Measurements from ENCODE around the gene AKR1B1. TPM values are rescaled to one million over a fixed set of nuclear protein-coding genes. Genes with fewer than 3 reads are reported as not detected.
"Not testable (repeated sequence)": the region's sequence is repeated elsewhere in the genome, so short reads cannot be mapped to it uniquely, and the experiment has no call there.

AKR1B1 gene
- total RNA-seq, 4 donors from 2014 or later: 87.3 to 119 (median 95.6) TPM

DNA sequence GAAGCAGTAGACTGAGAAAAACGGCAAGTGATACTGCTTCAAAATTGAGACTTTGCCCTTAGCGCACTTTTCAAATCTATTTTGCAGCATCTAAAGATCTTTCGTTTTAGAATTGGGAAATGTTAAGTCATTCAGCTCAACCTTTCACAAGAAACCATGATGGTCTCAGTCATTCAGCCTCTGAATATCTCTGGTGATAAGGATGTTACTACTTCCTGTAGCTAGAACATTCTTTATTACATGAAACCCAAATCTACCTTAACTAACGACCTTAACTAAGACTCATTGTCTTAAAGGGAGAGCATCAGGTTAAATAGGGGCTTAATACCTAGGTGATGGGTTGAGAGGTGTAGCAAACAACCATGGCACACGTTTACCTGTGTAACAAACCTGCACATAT, 42.1 kb upstream of the AKR1B1 start:
- intact Hi-C loops (cut with DNase I; ENCODE audit: low total_unique reads): loop anchor here (5.0 kb wide), 1 partner anchor 44 kb away; the partner anchor contains the start of gene AKR1B1
- no peaks in the 10 kb centered on the region for H3K36me3 ChIP-seq
- in situ Hi-C loops (cut with MboI; ENCODE audit: low sequenced_read_pairs in 4 of 4): loop anchor here in 2 of 4 donors (10.0 to 25.0 kb wide), 2 partner anchors 66 to 111 kb away; no protein-coding TSS in a partner anchor
- no peaks in the 10 kb centered on the region for H3K27me3 ChIP-seq
- ATAC-seq (no peak), DNase-seq (no peak)
- H3K4me1 ChIP-seq: peaks cover 2% of the 10 kb centered on the region in 2 donors
- H3K9me3 ChIP-seq: no peaks in the 10 kb centered on the region
- TF ChIP-seq, protein P1, sequence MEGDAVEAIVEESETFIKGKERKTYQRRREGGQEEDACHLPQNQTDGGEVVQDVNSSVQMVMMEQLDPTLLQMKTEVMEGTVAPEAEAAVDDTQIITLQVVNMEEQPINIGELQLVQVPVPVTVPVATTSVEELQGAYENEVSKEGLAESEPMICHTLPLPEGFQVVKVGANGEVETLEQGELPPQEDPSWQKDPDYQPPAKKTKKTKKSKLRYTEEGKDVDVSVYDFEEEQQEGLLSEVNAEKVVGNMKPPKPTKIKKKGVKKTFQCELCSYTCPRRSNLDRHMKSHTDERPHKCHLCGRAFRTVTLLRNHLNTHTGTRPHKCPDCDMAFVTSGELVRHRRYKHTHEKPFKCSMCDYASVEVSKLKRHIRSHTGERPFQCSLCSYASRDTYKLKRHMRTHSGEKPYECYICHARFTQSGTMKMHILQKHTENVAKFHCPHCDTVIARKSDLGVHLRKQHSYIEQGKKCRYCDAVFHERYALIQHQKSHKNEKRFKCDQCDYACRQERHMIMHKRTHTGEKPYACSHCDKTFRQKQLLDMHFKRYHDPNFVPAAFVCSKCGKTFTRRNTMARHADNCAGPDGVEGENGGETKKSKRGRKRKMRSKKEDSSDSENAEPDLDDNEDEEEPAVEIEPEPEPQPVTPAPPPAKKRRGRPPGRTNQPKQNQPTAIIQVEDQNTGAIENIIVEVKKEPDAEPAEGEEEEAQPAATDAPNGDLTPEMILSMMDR (IDR thresholded peaks at IDR 0.05 in 4 of 5, conservative IDR thresholded peaks at IDR 0.05 in 1 of 5): no peak
- TF ChIP-seq POLR2A (IDR thresholded peaks at IDR 0.05): no peak
- H3K4me3 ChIP-seq: no peak overlapping the region
- no peak overlapping the region for H3K27ac ChIP-seq

DNA sequence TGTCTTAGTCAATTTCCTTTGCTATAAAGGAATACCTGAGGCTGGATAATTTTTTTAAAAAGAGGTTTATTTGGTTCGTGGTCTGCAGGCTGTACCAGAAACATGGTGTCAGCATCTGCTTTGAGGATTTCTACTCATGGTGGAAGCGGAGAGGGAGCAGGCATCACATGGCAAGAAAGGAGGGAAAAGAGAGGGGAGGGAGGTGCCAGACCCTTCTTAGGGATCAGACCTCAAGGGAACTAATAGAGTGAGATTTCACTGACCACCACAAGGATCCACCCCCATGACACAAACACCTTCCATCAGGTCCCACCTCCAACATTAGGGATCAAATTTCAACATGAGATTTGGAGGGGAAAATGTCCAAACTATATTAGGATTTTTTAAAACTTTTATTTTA, 41.5 kb upstream of the AKR1B1 start:
- H3K36me3 ChIP-seq: no peaks in the 10 kb centered on the region
- intact Hi-C loops (cut with DNase I; ENCODE audit: low total_unique reads) (loop anchor here (5.0 kb wide), 1 partner anchor 43 kb away; the partner anchor contains the start of gene AKR1B1), in situ Hi-C loops (cut with MboI; ENCODE audit: low sequenced_read_pairs in 4 of 4) (loop anchor here in 2 of 4 donors (10.0 to 25.0 kb wide), 2 partner anchors 66 to 112 kb away; no protein-coding TSS in a partner anchor)
- no peaks in the 10 kb centered on the region for H3K9me3 ChIP-seq
- no peak for ATAC-seq
- TF ChIP-seq, protein P1 (IDR thresholded peaks at IDR 0.05 in 4 of 5, conservative IDR thresholded peaks at IDR 0.05 in 1 of 5): no peak
- TF ChIP-seq POLR2A (IDR thresholded peaks at IDR 0.05): no peak
- H3K27ac ChIP-seq: no peak overlapping the region
- H3K27me3 ChIP-seq: no peaks in the 10 kb centered on the region
- no peak overlapping the region for H3K4me3 ChIP-seq
- H3K4me1 ChIP-seq: peaks cover 2% of the 10 kb centered on the region in 2 donors
- no peak for DNase-seq

DNA sequence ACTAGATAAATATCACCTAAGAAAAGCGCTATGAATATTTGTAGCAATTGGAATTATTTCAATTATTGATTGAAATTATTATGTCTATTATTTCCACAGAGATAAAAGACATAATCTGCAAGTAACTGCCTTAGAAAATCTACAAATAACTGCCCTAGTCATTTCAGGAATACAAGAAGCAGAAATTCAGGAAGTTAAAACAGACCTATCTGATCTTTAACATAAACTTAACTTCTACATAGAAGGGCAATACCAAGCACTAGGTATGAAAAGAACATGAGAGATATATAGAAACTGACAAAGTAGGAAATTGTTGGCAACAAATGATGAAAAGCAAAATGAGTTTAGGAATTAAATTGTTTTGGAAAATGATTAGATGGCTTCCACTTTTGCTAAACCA, 36.6 kb upstream of the AKR1B1 start:
- no peaks in the 10 kb centered on the region for H3K4me1 ChIP-seq
- in situ Hi-C loops (cut with MboI; ENCODE audit: low sequenced_read_pairs in 4 of 4) (no loop called here), intact Hi-C loops (cut with DNase I; ENCODE audit: low total_unique reads) (no loop called here)
- no peak overlapping the region for H3K4me3 ChIP-seq
- no peaks in the 10 kb centered on the region for H3K27me3 ChIP-seq
- TF ChIP-seq POLR2A (IDR thresholded peaks at IDR 0.05): no peak
- TF ChIP-seq, protein P1 (IDR thresholded peaks at IDR 0.05 in 4 of 5, conservative IDR thresholded peaks at IDR 0.05 in 1 of 5): no peak
- H3K36me3 ChIP-seq: no peaks in the 10 kb centered on the region
- DNase-seq (no peak), ATAC-seq (no peak)
- no peaks in the 10 kb centered on the region for H3K9me3 ChIP-seq
- H3K27ac ChIP-seq: no peak overlapping the region

DNA sequence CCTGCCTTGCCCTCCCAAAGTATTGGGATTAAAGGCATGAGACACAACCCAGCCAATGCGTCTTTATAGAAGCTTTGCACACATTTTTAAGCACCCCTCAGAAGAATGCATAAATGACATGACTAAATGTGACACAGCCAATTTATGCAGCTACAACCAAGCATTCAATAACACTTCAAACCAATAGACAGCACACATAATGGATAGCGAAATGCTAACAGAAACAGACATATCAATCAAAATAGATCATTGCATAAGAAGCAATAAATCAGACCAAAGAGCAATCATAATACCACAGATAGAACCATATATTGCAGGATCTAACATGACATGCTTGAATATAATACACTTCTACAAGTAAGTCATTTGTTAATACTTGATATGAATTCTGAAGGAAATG, 34.2 kb upstream of the AKR1B1 start:
- ATAC-seq: no peak
- no peaks in the 10 kb centered on the region for H3K27me3 ChIP-seq
- in situ Hi-C loops (cut with MboI; ENCODE audit: low sequenced_read_pairs in 4 of 4): no loop called here
- intact Hi-C loops (cut with DNase I; ENCODE audit: low total_unique reads): no loop called here
- no peak for DNase-seq
- H3K36me3 ChIP-seq: no peaks in the 10 kb centered on the region
- no peaks in the 10 kb centered on the region for H3K9me3 ChIP-seq
- H3K4me3 ChIP-seq: no peak overlapping the region
- no peak overlapping the region for H3K27ac ChIP-seq
- H3K4me1 ChIP-seq: no peaks in the 10 kb centered on the region
- TF ChIP-seq, protein P1 (IDR thresholded peaks at IDR 0.05 in 4 of 5, conservative IDR thresholded peaks at IDR 0.05 in 1 of 5): no peak
- no peak for TF ChIP-seq POLR2A (IDR thresholded peaks at IDR 0.05)

DNA sequence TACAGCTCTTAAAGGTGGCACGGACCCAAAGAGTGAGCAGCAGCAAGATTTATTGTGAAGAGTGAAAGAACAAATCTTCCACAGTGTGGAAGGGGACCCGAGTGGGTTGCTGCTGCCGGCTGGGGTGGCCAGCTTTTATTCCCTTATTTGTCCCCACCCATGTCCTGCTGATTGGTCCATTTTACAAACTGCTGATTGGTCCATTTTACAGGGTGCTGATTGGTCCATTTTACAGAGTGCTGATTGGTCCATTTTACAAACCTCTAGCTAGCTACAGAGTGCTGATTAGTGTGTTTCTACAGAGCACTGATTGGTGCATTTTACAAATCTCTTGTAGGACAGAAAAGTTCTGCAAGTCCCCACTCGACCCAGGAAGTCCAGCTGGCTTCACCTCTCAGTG, 28.8 kb upstream of the AKR1B1 start:
- H3K4me3 ChIP-seq; H3K27ac ChIP-seq; intact Hi-C loops (cut with DNase I; ENCODE audit: low total_unique reads); ATAC-seq; H3K4me1 ChIP-seq; H3K9me3 ChIP-seq; H3K36me3 ChIP-seq; in situ Hi-C loops (cut with MboI; ENCODE audit: low sequenced_read_pairs in 4 of 4); DNase-seq; H3K27me3 ChIP-seq: not testable (repeated sequence)

All from gastrocnemius medialis (tissue), 4 donors.